COLO668 (cell line): ENCODE results near the gene SLPI.

ENCODE experiments used
- DNase-seq: peaks from one replicate; lab custom pipeline; 2025; ENCODE audit not compliant: unreplicated experiment; lab: John Stamatoyannopoulos, UW

The SLPI gene

GRCh38 chr20:45218636-45219035 lies 35.7 kb downstream of the SLPI start:
- DNase-seq: no peak

- no peak for DNase-seq
Measured at GRCh38 chr20:45218124-45218523, 36.2 kb downstream of the SLPI start.

GRCh38 chr20:45212836-45213235 lies 41.5 kb downstream of the SLPI start:
- no peak for DNase-seq

GRCh38 chr20:45211569-45212474 lies 42.5 kb downstream of the SLPI start:
- DNase-seq: no peak

- no peak for DNase-seq
Measured at GRCh38 chr20:45209924-45210323, 44.4 kb downstream of the SLPI start.

- no peak for DNase-seq
Measured at GRCh38 chr20:45206725-45207124, 47.6 kb downstream of the SLPI start, which contains the start of gene SEMG1. Gene SEMG1, plus strand, starts transcription at chr20:45207033. Its CDS starts 21 bp downstream, at chr20:45207054.
